Measurements from ENCODE around the gene PTMS.
A peak's percentile ranks its signal among the peaks of the same experiment; 100 is the strongest.

Gene PTMS

DNA sequence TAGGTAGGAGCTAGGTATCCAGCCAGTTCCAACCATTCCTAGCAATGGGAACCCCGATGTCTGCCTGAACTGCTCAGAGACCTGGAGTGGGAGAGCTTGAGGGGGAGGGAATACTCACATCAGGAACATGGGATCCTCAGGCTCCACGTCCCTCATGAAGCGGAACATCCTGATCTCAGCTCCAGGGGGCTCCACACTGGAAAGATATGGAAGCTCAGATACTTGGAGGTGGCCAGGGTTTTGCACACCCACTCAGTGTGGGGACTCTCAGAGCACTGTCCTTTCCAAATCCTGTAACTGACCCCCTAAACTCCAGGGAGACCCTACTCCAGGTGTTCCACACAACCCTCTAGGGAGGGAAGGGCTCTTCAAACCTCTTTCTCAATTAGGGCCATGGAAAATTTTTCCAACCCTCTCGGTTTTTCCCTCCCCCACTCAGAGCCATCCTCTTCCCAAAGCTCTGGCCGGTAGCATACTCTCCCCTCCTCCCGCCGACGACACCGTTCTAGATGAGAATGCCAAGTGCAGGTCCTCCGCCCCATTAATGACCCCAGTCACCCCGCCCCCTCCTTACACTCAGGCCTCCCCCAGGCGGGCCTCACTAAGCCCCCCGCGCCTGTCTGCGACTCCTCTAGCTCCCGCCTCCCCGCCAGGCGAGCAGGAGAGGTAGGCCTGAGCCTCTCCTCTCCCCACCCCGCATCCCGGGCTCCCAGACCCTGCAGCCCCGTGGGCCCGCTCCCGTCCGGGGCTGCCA is 13.8 kb upstream of the PTMS start:
- DNase-seq (ENCODE audit: low read depth, low spot score) = no peak

DNA sequence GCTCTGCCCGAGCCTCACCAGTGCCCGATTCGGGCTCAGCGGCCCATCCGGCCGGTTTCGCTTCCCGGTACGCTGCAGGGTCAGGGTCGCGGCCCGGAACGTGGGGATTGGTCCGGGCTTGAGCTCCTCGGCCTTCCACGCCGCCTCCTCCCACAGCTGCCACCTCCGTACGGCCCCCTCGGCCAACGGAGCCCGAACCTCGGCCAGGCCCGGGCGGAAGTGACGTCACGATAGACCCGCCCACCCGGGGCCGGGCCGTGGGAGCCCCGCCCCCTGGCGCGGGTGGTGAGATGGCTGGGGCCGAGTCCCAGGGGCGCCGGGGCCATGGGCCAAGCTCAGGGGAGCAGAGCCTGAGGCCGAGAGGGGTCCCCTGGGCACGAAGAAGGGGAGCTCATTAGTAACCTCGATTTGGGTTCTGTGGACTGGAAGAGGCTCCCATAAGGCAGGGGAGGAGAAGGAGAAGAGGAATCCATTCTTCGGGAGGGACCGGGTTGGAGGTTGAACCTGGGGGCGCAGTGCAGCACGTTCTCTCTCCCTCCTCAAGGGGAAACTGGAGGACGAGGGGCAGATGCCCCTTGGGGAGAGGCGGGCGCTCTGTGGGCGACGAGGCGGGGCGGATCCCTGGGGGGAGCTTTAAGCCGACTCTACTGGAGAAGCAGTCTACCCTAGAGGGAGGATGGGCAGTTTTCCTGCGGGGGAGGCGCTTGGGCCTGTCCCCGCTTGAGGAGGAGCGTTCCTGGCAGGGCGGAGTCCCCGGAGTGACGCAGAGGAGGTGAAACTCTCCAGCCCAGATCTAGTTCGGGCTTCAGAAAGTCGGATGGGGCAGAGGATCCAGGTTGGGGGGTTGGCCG is 13.0 kb upstream of the PTMS start, which contains the start of gene MLF2:
Gene MLF2, minus strand, starts transcription at position 221 of the 851 bp plus-strand sequence. CDS start 807 bp downstream, outside the sequence.
- peak; percentile 95 for DNase-seq (ENCODE audit: low read depth, low spot score)

DNA sequence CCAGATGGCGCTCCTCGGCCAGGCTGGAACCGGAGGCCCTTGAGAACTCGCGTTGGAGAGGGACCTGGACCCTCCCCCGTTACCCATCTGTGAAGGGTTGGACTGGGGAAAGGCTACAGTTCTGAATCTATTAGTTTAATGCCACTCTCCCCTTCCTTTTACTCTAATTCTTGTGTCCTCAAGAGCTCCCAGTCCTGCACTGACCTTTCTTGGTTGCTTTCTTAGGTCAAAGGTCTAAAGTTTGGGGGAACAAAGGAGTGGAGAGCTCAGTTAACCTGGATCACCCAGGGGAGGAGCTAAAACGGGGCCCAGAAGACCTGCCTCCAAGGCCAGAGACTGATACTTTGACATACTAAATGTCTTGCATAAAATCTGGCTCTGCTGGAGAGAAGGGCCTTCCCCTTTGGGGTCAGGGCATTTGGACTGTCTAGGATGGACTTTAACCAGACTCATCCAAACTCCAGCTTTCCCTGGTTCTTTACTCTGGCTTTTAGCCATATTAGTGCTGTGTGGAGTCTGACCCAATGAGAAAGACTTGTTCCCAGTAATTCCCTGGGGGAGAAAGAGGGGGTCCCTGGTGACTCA is 12.3 kb upstream of the PTMS start:
- no peak for DNase-seq (ENCODE audit: low read depth, low spot score)

DNA sequence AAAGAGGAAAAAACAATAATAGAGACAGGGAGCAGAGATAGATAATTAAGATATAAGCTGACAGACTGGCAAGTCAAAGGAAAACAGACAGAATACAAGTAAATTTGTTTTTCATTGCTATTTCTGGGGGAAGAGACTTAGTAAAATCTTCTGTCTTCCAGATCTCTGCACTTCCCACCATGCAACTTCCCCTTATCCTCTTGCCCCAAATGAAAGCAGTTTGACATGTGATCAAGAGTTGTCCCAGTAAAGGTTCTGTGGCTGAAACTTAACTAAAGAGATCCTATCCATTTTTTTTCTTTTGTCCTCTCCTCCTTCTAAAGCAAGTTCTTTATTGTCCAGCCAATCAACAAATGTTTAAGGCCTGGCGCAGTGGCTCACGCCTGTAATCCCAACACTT is 11.8 kb upstream of the PTMS start:
- no peak for DNase-seq (ENCODE audit: low read depth, low spot score)

DNA sequence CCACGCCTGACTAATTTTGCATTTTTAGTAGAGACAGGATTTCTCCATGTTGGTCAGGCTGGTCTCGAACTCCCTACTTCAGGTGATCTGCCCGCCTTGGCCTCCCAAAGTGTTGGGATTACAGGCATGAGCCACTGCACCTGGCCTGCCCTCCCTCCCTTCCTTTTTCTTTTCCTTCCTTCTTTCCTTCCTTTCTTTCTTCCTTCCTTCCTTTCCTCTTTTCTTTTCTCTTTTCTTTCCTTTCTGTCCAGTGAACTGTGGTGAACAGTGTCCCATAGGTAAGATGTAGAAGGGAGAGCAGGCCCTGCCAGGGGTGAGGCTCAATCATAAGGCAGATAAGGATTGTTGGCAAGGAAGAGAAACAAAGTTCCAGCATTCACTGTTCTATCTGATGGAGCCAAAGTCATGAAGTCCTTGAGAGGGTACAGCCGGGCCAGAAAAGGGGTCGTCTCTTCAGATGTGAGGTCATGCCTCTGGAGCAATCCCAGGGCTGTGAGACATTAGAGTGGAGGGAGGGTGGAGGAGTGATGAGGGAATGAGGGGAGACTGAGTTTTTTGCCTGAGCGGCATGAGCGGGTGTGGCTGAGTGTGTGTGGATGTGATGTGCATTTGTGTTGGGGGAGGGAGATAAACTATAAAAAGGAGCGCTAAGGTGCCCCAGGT is 9.0 kb upstream of the PTMS start:
- no peak for DNase-seq (ENCODE audit: low read depth, low spot score)

DNA sequence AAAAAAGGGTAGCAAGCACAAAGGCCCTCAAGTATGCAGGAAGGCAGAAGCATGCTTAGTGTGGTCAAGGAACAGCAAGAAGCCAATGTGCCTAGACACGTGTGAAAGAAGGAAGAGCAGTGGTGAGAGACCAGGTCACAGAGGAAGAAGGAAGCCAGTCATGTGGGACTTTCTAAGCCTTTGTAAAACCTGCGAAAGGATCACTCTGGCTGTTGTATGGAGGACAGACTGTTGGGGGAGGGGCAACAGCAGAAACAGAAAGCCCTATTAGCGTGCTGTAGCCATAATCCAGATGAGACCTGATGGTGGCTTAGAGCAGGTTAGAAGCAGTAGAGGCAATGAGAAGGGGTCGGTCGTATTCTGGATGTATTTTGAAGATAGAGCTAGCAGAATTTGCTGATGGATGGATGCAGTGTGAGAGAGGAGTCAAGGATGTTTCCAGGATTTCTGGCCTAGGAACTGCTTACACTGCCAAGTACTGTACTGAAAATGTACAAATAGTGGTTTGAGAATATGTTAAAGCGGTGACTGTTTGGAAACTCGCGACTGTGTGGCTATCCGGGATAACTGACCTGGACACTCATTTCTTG is 7.6 kb upstream of the PTMS start:
- DNase-seq (ENCODE audit: low read depth, low spot score) = no peak

DNA sequence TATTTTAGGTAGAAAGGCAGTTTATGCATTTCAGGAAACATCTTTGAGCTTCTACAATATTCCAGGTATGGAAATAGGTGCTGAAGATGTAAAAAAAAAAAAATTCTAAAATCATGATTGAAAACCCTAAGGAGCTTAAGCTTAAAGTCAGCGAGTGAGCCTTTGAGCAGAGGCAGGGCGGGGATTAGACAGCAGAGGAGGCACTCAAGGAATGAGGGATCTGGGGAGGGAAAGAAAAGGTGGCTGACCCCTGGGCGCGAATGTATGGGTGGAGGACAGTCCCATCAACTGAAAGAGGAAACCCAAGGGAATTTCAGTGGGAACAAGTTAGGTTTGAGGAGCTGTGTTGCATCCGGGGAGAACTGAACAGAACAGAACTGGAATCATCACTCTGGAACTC is 6.4 kb upstream of the PTMS start:
- no peak for DNase-seq (ENCODE audit: low read depth, low spot score)

DNA sequence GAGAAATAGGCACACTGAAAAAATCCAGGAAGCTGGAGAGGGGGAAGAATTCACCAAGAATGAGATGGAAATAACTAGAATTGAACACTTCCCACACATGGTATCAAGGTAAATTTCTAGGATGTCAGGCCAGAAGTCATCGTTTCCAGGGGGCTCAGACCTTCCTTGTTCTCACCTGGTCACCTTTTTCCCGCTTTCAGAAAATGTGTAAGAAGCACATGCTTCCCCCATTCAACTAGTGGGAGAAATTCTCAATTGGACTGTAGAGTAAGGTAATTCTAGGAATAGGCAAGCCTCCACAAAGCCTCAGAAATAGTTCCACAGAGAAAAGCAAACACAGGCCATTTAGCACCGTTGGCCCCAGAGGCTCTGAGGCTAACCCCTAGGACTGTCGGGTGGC is 2.8 kb upstream of the PTMS start:
- DNase-seq (ENCODE audit: low read depth, low spot score) = no peak

DNA sequence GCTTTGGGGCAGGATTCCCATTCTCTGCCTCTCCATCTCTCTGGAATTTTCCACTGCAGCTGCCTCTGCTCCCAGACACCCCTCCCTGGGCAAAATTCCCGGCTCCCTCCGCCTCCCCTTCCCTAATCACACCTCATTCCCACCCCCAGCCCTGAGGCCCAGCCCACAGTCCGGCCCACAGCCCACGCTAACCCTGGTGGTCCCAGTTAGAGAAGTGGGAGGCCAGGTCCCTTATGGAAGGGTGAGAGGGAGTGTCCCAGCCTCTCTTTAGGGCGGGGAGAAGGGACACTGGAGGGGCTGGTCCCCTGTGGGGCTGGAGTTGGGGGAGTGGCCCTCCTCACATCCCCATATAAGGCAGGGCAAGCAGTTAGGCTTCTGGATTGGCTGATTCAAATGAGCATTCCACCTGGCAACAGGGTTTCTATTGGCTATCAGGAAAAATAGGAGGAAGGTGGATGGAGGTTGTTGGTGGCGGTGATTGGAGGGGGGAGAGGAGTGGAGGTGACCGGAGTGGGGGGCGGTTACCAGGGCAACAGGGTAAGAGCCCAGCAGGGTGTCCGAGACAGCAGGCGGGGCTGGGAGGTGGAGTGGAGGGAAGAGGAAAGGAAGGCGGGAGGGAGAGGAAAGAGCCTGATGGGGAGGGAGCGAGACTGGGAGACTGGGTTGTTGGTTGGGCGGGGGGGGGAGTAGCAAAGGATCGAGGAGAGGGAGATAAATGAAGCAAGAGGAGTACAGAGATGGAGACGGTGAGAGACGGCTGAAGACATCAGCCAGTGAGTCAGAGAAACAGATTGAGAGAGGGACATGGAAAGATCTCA is 1.9 kb upstream of the PTMS start:
- DNase-seq (ENCODE audit: low read depth, low spot score) = no peak

DNA sequence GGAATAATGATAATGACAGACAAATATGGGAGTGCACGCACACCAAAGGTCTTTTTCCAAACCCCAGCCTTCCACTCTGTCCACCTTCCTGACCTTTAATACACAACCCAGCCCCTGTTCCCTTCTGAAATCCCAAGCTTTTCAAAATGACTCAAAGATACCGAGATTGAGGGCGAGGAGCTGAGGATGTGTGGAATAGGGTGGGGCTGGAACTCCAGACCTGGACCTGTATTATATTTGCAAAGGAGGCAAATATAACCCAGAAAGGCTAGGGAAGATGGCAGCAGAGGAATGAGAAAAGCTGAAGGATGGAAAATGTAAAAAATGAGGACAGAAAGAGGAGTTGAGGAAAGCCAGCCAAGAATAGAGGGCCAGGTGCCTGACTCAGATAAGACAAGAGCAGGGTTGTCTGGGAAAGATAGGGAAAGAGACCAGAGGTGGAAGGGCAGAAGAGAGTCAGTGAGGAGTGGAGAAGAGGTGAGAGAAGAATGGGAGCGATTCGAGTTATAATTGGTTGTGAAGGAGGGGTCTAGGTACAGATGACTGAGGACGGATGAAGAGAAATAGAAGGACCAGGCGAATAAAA is 1.0 kb upstream of the PTMS start:
- DNase-seq (ENCODE audit: low read depth, low spot score) = no peak

DNA sequence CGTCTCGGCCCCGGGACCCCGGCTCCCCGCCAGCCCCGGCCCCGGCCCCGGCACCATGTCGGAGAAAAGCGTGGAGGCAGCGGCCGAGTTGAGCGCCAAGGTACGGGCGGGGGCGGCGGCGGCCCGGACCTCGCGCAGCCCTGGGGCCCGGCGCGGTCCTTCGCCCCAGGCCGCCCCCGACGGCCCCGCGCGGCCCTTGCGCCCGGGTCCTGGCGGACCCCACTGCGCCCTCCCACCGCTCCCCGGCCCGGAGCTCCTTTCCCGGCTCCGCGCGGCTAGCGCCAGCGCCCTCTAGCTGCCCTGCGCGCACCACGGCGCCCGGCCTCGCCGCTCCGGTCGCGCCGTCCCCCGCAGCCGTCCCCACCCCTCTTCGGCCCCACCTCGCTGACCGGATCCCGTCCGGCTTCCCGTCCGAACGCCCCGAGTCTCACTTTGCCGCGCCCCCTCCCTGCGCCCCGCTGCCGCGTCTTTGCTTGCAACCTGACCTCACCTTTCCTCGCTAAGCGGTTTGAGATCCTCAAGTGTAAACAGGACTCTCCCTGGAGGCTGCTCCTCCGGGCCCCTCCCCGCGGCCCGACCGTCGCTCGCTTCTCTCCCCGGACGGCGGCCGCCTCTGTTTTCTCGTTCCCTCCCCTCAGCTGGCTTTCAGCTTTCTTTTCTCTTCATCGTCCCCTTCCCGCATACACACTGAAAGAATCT is 637 bp downstream of the PTMS start:
- DNase-seq (ENCODE audit: low read depth, low spot score) = no peak

DNA sequence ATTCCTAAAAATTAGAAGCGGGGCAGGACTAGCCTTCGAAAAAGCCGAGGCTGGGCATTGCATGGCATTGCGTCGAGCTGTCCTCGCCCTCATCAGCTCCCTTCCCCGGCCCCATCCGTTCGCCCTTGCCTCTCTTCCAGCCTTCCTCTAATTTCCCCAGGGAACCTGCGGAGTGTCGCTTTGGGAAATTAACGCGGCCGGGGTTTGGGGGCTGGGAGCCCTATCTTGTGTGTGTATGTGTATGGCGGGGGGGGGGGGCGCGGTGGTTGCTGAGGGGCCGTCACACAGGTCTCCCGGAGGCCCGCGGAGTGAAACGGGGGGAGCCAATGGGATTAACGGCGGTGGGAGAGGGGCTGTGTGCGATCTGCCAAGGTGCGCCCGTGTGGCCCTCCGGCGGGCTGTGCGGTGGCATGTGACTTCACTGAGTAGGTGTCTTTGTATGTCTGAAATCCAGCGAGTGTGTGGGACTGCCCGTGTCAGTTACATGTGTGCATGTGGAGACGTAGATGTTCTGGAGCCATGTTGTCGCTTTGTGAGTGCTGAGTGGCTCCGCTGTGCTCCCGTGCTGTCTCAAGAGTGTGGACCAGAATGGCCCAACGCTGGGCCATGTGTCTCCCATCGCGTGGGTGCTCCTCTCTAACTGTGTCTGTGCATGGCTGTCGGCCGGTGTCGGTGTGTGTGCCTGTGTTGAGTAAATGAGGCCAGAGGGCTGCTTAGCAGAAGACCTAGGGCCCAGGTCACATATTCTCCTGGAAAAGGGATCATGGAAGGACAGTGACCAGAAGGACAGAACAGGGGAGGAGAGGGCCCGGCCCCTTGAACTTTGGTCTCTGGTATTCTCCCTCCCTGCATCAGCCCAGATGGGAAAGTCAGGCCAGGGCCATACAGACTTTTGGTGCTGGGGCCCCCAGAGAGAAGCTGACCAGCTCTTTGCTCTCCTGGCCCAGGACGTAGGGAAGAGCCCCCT is 1.5 kb downstream of the PTMS start:
- no peak for DNase-seq (ENCODE audit: low read depth, low spot score)

DNA sequence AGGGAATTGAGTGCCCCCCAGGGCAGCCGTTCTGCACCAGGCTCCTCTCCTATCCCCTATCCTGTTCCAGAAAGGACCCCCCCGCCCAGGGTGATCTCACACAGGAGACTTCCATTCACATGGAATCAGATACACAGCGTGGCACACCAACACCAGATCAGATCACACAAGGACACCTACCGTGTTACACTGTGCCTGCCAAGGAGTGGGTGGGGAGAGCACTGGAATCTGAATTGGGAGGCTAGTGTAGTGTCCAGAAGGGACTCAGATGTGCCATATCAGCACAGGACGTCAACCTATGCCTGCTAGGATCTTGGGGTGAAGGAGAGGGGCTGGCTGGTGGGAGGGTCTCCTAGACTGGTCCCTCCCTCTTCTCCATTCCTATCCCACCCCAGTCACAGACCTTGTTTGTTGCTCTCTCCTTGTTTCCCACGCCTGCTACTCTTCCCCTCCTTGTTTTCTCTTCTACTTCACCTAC is 2.3 kb downstream of the PTMS start:
- no peak for DNase-seq (ENCODE audit: low read depth, low spot score)

DNA sequence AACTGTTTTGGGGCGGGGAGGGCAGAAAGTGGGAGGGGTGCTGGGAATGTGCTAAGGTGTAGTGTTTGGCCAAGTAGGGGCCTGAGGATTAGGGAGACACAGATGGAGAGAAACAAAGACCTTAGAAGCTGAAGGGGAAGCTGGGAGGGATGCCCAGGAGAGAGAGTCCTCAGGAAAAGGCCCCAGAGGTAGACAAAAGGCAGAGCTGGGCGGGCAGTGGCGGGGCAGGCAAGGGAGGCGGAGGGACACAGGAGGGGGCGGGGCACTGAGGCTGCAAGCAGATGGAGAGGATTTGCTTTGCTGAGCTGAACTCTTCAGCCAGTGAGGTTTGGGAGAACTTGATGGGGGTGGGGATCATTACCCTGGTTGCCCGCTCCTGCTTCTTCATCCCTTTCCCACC is 2.8 kb downstream of the PTMS start:
- no peak for DNase-seq (ENCODE audit: low read depth, low spot score)

DNA sequence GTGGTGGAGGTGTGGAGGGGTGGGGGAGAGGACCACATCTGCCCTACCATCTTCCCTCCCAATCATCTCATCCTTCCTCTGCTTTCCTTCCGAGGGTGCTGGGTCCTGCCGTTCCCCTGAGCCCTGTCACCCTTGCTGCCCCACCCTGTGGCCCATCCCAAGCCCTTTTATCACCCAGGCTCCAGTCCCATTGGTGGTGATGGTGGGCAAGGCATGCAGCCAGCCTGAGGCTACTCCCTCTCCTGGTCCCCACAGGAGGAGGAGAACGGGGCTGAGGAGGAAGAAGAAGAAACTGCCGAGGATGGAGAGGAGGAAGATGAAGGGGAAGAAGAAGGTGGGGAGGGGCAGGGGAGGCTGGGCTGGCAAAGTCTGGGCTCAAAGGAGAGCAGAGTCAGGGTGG is 3.5 kb downstream of the PTMS start:
- no peak for DNase-seq (ENCODE audit: low read depth, low spot score)

DNA sequence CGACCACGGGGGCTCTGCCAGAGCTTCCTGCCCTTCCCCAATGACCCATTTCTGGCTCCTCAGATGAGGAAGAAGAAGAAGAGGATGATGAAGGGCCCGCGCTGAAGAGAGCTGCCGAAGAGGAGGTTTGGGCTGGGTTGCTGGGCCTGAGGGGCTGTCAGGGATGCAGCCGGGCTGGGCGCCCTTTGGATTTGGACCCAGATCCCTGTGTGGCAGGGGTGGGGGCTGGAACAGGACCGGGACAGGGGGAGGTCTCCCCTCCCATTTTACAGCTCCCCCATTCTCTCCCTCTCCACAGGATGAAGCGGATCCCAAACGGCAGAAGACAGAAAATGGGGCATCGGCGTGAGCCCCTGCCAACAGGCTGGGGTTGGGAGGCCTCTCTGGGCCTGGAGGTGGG is 3.9 kb downstream of the PTMS start:
- DNase-seq (ENCODE audit: low read depth, low spot score) = no peak

DNA sequence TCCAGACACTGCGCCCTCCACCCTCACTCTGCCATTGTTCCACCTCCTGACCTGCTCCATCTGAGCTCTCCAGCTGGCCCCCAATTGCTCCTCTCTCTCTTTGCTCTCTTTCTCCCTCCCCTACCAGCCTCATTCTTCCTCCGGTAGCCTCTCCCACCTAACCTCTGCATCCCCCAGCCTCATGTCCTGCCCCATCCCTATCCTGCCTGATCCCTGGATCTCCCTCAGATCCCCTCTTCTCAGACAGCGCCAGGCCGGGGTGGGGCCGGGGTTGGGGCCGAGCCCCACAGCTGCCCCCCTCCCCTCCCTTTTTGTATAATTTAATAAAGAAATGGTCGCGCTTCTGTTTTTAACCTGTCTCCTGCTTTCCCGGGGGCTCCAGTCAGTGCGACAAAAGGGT is 4.4 kb downstream of the PTMS start:
- DNase-seq (ENCODE audit: low read depth, low spot score) = no peak

DNA sequence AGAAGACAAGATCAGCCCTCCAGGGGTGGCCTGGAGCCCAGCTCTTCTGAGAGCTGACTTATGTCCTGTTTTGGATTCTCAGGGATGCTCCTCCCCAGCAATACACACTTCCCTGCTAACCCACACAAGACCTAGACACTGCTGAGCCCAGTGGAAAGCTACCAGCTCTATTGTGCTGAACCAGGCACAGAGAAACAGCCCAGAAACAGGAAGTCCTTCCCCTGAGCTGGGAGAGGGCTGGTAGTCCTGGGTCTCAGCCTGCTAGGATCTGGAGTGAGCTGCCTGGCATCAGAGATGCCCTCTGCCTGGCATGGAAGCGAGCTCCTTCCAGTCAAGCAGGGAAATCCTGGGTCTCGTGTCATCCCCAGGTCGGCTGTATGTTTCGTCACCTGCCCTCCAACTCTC is 4.9 kb downstream of the PTMS start:
- no peak for DNase-seq (ENCODE audit: low read depth, low spot score)

All from activated naive CD8-positive, alpha-beta T cell treated with anti-CD3 and anti-CD28 coated beads, Interleukin-2, amount 50 U/mL, for 16 hours (primary cell).